ENCODE results near the gene KCNK7.

Gene KCNK7

DNA sequence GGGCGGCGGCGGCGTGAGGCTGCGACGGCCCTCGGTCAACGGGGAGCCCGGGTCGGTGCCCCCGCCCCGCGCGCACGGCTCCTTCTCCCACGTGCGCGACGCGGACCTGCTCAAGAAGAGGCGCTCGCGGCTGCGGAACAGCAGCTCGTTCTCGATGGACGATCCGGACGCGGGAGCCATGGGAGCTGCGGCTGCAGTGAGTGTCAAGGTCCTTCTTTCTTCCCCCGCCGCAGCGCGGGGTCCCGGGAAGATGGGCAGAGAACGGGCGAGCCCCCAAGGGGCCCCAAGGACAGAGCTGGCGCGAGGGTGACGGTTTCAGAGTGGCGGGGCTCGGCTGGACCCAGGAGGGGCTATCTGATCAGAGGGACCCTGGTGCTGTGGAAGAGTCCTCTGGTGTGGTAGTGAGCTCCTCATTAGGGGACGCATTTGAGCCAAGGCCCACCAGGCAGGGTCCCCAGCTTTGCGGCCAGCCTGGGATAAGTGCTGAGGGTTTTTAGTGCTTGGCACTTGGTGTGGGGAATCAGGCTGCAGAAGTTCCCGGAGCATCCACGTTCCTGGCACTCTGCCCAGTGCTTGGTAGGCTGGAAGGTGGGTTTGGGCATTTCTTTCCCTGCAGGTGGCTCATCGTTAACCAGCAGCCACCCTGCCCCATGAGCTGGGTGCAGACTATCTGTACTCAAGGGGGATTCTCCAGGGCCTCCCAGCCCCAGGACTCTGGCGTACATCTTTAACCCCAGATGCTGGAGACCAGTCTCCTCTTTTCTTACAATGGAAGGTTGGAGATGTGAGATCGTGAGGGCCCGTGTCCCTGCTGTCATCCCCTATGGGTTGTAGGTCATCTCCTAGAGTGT lies 10.0 kb downstream of the KCNK7 start:
- peak; percentile 23 for DNase-seq

DNA sequence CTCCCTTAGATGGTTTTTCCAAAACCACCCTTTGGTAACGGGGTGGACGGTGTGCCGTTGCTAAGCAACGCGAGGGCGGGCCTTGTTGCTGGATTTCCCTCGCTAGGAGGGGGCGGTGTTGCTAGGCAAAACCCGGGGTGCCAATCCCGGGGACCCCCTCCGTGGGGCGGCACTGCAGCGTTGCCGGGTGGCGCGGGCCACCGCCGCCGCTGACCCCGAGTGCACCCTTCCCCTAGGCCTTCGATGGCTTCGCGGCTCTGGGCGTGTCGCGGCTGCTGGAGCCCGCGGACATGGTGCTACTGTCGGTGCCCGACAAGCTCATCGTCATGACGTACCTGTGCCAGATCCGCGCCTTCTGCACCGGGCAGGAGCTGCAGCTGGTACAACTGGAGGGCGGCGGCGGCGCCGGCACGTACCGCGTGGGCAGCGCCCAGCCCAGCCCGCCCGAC lies 10.9 kb downstream of the KCNK7 start:
- DNase-seq, result peak; percentile 70

DNA sequence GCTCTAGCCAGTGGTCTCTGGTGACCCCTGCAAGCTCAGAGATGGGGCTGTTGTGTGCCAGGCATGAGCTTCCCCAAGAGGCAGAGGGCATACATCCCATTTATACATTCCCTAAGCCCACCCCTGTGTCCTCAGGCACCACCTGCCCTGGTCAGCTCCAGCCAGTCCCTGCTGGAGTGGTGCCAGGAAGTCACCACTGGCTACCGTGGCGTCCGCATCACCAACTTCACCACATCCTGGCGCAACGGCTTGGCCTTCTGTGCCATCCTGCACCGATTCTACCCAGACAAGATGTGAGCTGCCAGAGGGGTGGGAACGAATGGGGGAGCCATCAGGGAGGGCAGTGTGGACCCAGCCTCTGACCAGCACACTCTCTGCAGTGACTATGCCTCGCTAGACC lies 11.5 kb downstream of the KCNK7 start:
- DNase-seq, result no peak

GRCh38 chr11:65583589-65583988 lies 12.0 kb downstream of the KCNK7 start:
- no peak for DNase-seq

DNA sequence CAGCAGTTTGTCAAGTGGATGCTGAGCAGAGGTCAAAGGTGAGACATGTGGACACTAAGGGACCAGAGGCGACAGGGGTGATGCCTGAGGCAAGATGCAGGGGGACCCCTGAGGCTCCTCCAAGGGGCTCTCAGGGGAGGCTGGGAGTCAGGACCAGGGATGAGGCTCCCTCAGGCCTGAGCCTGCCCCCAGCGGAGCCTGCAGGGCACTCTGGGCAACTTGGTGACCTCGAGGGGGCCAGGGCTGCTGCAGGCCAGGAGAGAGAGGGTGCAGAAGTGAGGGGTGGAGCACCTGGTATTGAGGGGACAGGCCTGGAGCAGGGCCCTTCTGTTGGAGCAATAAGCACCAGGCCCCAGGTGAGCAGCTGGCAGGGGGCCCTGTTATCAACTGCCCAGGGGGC lies 13.7 kb downstream of the KCNK7 start:
- DNase-seq, result no peak

DNA sequence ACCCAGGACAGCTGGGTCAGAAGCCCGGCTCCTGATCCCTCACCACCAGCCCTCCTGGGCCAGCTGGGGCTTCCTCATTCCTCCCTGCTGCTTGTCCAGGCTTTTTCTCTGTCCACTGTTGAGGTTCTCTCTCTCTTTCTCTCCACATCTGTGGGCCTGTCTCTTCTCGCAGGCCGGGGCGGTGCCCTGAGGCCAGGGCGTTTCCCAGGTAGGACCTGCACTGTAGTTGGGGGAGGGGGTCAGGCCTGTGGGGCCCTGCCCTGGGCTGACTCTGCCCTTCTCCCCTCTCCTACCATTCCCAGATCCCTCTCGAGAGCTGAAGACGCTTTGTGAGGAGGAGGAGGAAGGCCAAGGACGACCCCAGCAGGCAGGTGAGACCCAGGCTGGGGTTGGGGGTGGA lies 14.8 kb downstream of the KCNK7 start:
- DNase-seq, result no peak

- DNase-seq, result no peak
Measured at GRCh38 chr11:65580031-65580692, 15.4 kb downstream of the KCNK7 start.

DNA sequence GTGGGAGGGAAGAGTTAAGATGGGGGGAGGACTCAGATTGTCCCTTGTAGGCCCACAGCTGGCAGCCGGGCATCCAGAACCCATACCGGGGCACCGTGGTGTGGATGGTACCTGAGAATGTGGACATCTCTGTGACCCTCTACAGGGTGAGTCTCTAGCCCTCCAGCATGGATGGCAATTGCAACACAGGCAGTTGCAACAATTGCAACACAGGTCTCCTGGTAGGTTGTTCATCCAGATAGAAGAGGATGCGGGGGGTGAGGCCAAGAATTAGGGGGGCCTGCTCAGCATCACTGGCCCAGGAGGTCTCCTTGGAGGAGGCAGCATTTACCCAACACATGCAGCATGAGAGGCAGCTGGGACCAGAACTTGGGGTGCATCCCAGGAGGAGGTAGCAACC lies 16.3 kb downstream of the KCNK7 start:
- DNase-seq, result no peak

GRCh38 chr11:65578667-65579066 lies 16.9 kb downstream of the KCNK7 start:
- no peak for DNase-seq

GRCh38 chr11:65578134-65578533 lies 17.5 kb downstream of the KCNK7 start:
- no peak for DNase-seq

DNA sequence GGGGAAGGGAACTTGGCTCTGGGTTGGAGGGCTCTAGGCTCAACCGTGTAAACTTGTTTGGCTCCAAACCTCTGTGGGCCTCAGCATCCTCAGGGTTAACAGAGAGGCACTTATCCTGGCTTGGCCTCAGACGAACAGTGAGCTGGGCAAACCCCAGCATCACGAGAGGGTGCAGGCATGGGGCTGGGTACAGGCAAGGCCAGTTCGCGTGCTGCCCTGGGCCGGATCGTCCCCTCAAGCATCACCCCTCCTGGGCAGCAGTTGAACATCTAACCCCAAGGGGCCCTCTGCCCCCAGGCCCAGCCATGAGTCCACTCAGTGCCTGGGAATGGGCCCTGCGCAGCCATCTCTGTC lies 17.9 kb downstream of the KCNK7 start:
- DNase-seq, result no peak

GRCh38 chr11:65576867-65577755 lies 18.5 kb downstream of the KCNK7 start:
- DNase-seq, result no peak

DNA sequence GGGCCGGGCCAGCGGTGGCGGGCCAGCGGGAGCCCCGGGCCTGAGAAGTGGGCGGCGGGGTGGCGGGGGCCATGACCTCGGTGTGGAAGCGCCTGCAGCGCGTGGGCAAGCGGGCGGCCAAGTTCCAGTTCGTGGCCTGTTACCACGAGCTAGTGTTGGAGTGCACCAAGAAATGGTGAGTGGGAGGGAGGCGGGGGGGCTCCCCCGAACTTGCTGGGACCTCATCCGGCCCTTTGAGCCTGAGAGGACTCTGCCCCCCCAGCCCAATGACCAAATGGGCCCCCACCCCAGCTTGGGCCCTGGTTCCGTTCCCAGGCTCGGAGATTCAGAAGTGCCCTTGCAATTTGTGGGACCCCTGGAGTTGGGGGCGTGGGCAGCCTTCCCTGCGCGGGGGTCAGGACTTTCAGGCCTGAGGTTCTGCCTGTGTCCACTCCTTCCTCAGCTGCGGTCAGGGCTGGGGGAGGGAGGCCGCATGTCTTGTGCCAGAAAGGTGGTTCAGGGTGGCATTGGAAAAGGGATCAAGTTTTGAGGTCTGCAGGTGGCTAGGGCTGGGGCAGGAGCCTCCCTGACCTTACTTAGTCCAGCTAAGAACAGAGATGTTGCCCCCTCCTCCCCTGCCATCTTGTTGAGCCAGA lies 19.3 kb downstream of the KCNK7 start:
- no peak for DNase-seq

GRCh38 chr11:65575568-65576231 lies 19.9 kb downstream of the KCNK7 start, which contains the start of gene EHBP1L1:
TSS of gene EHBP1L1 (plus strand) at chr11:65576053. CDS start at chr11:65576303, 250 bp downstream.
- no peak for DNase-seq

GRCh38 chr11:65574811-65575567 lies 20.6 kb downstream of the KCNK7 start:
- no peak for DNase-seq

GRCh38 chr11:65574109-65574810 lies 21.3 kb downstream of the KCNK7 start:
- DNase-seq, result peak; percentile 83

GRCh38 chr11:65573391-65574079 lies 22.1 kb downstream of the KCNK7 start:
- DNase-seq, result no peak

GRCh38 chr11:65572356-65573051 lies 23.1 kb downstream of the KCNK7 start, which contains the start of gene FAM89B:
TSS of gene FAM89B (plus strand) at chr11:65572538. CDS start at chr11:65572670, 132 bp downstream.
- peak; percentile 83 for DNase-seq

DNA sequence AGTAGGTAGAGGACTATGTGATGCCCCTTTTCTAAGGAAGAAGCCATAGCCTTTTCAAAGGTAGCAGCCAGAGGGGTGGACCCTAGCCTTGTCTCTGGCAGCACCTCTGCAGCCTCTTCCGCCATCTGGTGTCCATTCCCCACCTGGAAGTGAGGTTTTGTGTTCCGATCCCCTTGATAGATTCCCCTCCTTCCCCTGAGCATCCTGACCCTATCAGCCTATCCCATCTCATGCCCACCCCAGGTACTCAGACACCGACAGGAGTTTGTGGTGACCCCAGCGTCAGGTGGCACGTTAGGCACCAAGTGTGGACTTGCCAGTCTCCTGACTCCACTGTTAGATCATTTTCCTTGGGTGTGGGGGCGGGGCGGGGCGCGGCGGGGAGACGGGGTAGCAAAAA lies 23.7 kb downstream of the KCNK7 start:
- DNase-seq, result no peak
